Stimulated activated CD4-positive, alpha-beta T cell treated with anti-CD3 and anti-CD28 coated beads, Interleukin-12 subunit alpha, Interleukin-12 subunit beta, amount 100 ng/mL, for 48 hours (primary cell): ENCODE measurements around the gene TBC1D4.
"Not testable (repeated sequence)": the region's sequence is repeated elsewhere in the genome, so short reads cannot be mapped to it uniquely, and the experiment has no call there.

Source experiments
- DNase-seq, 3 donors: peaks; one replicate each; pipeline ENCODE4 v3.0.0-alpha.2; 2020; ENCODE audit warnings: low read depth in 2 of 3, low spot score in 1 of 3

The TBC1D4 gene

GRCh38 chr13:75363371-75363770 is 118.6 kb downstream of the TBC1D4 start:
- no peak for DNase-seq

GRCh38 chr13:75362026-75362425 is 119.9 kb downstream of the TBC1D4 start:
- no peak for DNase-seq

GRCh38 chr13:75360170-75360569 is 121.8 kb downstream of the TBC1D4 start:
- DNase-seq = no peak

GRCh38 chr13:75359266-75359665 is 122.7 kb downstream of the TBC1D4 start:
- DNase-seq = no peak

GRCh38 chr13:75357576-75358289 is 124.2 kb downstream of the TBC1D4 start:
- DNase-seq = peak; percentile 26 to 47 (median 38)

GRCh38 chr13:75356421-75356820 is 125.5 kb downstream of the TBC1D4 start:
- DNase-seq = no peak

GRCh38 chr13:75355609-75356008 is 126.4 kb downstream of the TBC1D4 start:
- DNase-seq = no peak

GRCh38 chr13:75353781-75354193 is 128.2 kb downstream of the TBC1D4 start:
- no peak for DNase-seq

- DNase-seq = no peak
These were observed 129.2 kb downstream of the TBC1D4 start for GRCh38 chr13:75352641-75353327.

- not testable (repeated sequence) for DNase-seq
These were observed 130.4 kb downstream of the TBC1D4 start for GRCh38 chr13:75351538-75351937.

GRCh38 chr13:75347925-75348324 is 134.0 kb downstream of the TBC1D4 start:
- no peak for DNase-seq

- DNase-seq = no peak
These were observed 134.5 kb downstream of the TBC1D4 start for GRCh38 chr13:75347457-75347856.

GRCh38 chr13:75345193-75345592 is 136.8 kb downstream of the TBC1D4 start:
- no peak for DNase-seq

- DNase-seq = no peak
These were observed 140.9 kb downstream of the TBC1D4 start for GRCh38 chr13:75341028-75341427.

- DNase-seq = no peak
These were observed 142.2 kb downstream of the TBC1D4 start for GRCh38 chr13:75339635-75340374.

GRCh38 chr13:75334634-75335447 is 147.1 kb downstream of the TBC1D4 start:
- DNase-seq = no peak

- no peak for DNase-seq
These were observed 148.9 kb downstream of the TBC1D4 start for GRCh38 chr13:75333103-75333502.

- no peak for DNase-seq
These were observed 150.1 kb downstream of the TBC1D4 start for GRCh38 chr13:75331792-75332349.

GRCh38 chr13:75330770-75331169 is 151.2 kb downstream of the TBC1D4 start:
- DNase-seq = no peak

- no peak for DNase-seq
These were observed 152.2 kb downstream of the TBC1D4 start for GRCh38 chr13:75329723-75330122.

- no peak for DNase-seq
These were observed 152.9 kb downstream of the TBC1D4 start for GRCh38 chr13:75329097-75329496.
